Activated CD8-positive, alpha-beta memory T cell treated with anti-CD3 and anti-CD28 coated beads, Interleukin-2, amount 50 U/mL, for 24 hours (primary cell): ENCODE results near the gene TMEM232.
"Not testable (repeated sequence)": the region's sequence is repeated elsewhere in the genome, so short reads cannot be mapped to it uniquely, and the experiment has no call there.

Experiments
- DNase-seq: peaks from one replicate; pipeline ENCODE4 v3.0.0-alpha.2; 2020; ENCODE audit errors: extremely low read depth

Gene TMEM232

GRCh38 chr5:110707260-110707844 lies 19.1 kb downstream of the TMEM232 start:
- no peak for DNase-seq

GRCh38 chr5:110705349-110705748 lies 21.1 kb downstream of the TMEM232 start:
- DNase-seq = no peak

- no peak for DNase-seq
Observed at GRCh38 chr5:110703481-110703880, 23.0 kb downstream of the TMEM232 start.

- DNase-seq = no peak
Observed at GRCh38 chr5:110702704-110703103, 23.8 kb downstream of the TMEM232 start.

GRCh38 chr5:110702300-110702699 lies 24.2 kb downstream of the TMEM232 start:
- no peak for DNase-seq

- DNase-seq = not testable (repeated sequence)
Observed at GRCh38 chr5:110692669-110693068, 33.8 kb downstream of the TMEM232 start.

GRCh38 chr5:110690587-110690986 lies 35.9 kb downstream of the TMEM232 start:
- not testable (repeated sequence) for DNase-seq

- no peak for DNase-seq
Observed at GRCh38 chr5:110687485-110687884, 39.0 kb downstream of the TMEM232 start.

- DNase-seq = no peak
Observed at GRCh38 chr5:110686270-110686669, 40.2 kb downstream of the TMEM232 start.

- no peak for DNase-seq
Observed at GRCh38 chr5:110681953-110682352, 44.5 kb downstream of the TMEM232 start.

- DNase-seq = no peak
Observed at GRCh38 chr5:110681109-110681508, 45.4 kb downstream of the TMEM232 start.

GRCh38 chr5:110676554-110676953 lies 49.9 kb downstream of the TMEM232 start:
- DNase-seq = not testable (repeated sequence)

GRCh38 chr5:110665184-110665726 lies 61.2 kb downstream of the TMEM232 start:
- DNase-seq = no peak

- DNase-seq = no peak
Observed at GRCh38 chr5:110663525-110663924, 62.9 kb downstream of the TMEM232 start.

- DNase-seq = no peak
Observed at GRCh38 chr5:110658006-110658405, 68.5 kb downstream of the TMEM232 start.

GRCh38 chr5:110653231-110653970 lies 73.1 kb downstream of the TMEM232 start:
- DNase-seq = no peak

GRCh38 chr5:110651507-110651906 lies 75.0 kb downstream of the TMEM232 start:
- no peak for DNase-seq

GRCh38 chr5:110644357-110644756 lies 82.1 kb downstream of the TMEM232 start:
- no peak for DNase-seq

- no peak for DNase-seq
Observed at GRCh38 chr5:110638970-110639902, 87.2 kb downstream of the TMEM232 start.

GRCh38 chr5:110634475-110634874 lies 92.0 kb downstream of the TMEM232 start:
- no peak for DNase-seq

GRCh38 chr5:110631236-110631635 lies 95.2 kb downstream of the TMEM232 start:
- no peak for DNase-seq

GRCh38 chr5:110630350-110630749 lies 96.1 kb downstream of the TMEM232 start:
- DNase-seq = no peak
